Mesenchymal stem cell (in vitro differentiated cells and primary cell): ENCODE measurements around the gene CHMP4A.
A peak's percentile ranks its signal among the peaks of the same experiment; 100 is the strongest.

Experiments
- DNase-seq: peaks from one replicate; pipeline ENCODE4 v3.0.0-alpha.2; 2013
- H2AFZ ChIP-seq: one replicate; pipeline ENCODE4 v1.6.1; 2013; ENCODE audit warnings: low read depth, mild to moderate bottlenecking, control low read depth, inconsistent platforms, low read length, moderate library complexity
- H2AK5ac ChIP-seq: 2 replicates; pipeline ENCODE4 v1.6.1; 2013; ENCODE audit warnings: low read length, moderate library complexity, mild to moderate bottlenecking, inconsistent platforms; ENCODE audit not compliant: severe bottlenecking
- H2BK120ac ChIP-seq: one replicate; pipeline ENCODE4 v1.6.1; 2013; ENCODE audit warnings: low read depth, mild to moderate bottlenecking, inconsistent platforms, low read length, moderate library complexity
- H2BK12ac ChIP-seq, 2 experiments: one replicate each; pipeline ENCODE4 v1.6.1; 2013; ENCODE audit warnings: inconsistent platforms in 2 of 2, low read length in 2 of 2, mild to moderate bottlenecking in 2 of 2, moderate library complexity in 2 of 2, control low read depth in 1 of 2
- H2BK15ac ChIP-seq: one replicate; pipeline ENCODE4 v1.6.1; 2013; ENCODE audit warnings: mild to moderate bottlenecking, low read depth, inconsistent platforms; ENCODE audit not compliant: poor library complexity, severe bottlenecking
- H2BK5ac ChIP-seq: 2 replicates; pipeline ENCODE4 v1.6.1; 2013; ENCODE audit warnings: low read depth, mild to moderate bottlenecking, low read length, control low read depth, inconsistent platforms; ENCODE audit not compliant: poor library complexity, severe bottlenecking
- H3K14ac ChIP-seq, 2 experiments: one replicate each; pipeline ENCODE4 v1.6.1; 2013; ENCODE audit warnings: inconsistent platforms in 2 of 2, low read length in 2 of 2, control low read depth in 1 of 2, mild to moderate bottlenecking in 1 of 2, moderate library complexity in 1 of 2
- H3K18ac ChIP-seq, 2 experiments: one replicate each; pipeline ENCODE4 v1.6.1; 2013; ENCODE audit warnings: inconsistent platforms in 2 of 2, low read length in 2 of 2, control low read depth in 1 of 2, low read depth in 1 of 2, mild to moderate bottlenecking in 1 of 2
- H3K23ac ChIP-seq, 2 experiments: one replicate each; pipeline ENCODE4 v1.6.1; 2013; ENCODE audit warnings: inconsistent platforms in 2 of 2, low read length in 2 of 2, mild to moderate bottlenecking in 2 of 2, moderate library complexity in 2 of 2, control low read depth in 1 of 2
- H3K27ac ChIP-seq: 2 replicates; pipeline ENCODE4 v1.5.1; 2013; ENCODE audit warnings: mild to moderate bottlenecking, moderate library complexity, low read length, control low read depth, inconsistent platforms; ENCODE audit not compliant: poor library complexity, severe bottlenecking
- H3K27me3 ChIP-seq, 2 experiments: 2 replicates each; pipeline versions ENCODE4 v1.6.1 to v1.7.0; 2013; ENCODE audit warnings: low read length in 2 of 2, mild to moderate bottlenecking in 2 of 2, moderate library complexity in 2 of 2, control low read depth in 1 of 2, inconsistent platforms in 1 of 2; ENCODE audit not compliant: control insufficient read depth in 1 of 2, insufficient read depth in 1 of 2
- H3K36me3 ChIP-seq, 2 experiments: 2 replicates each; pipeline versions ENCODE4 v1.6.1 to v1.7.0; 2013; ENCODE audit warnings: low read length in 2 of 2, control low read depth in 1 of 2, inconsistent platforms in 1 of 2, low read depth in 1 of 2, mild to moderate bottlenecking in 1 of 2; ENCODE audit not compliant: insufficient read depth in 2 of 2, control insufficient read depth in 1 of 2
- H3K4ac ChIP-seq, 2 experiments: one replicate each; pipeline ENCODE4 v1.6.1; 2013; ENCODE audit warnings: inconsistent platforms in 2 of 2, low read length in 2 of 2, mild to moderate bottlenecking in 2 of 2, moderate library complexity in 2 of 2, control low read depth in 1 of 2, low read depth in 1 of 2
- H3K4me1 ChIP-seq: 2 replicates; pipeline ENCODE4 v1.6.1; 2013; ENCODE audit warnings: low read depth, low read length, control low read depth; ENCODE audit not compliant: control insufficient read depth, insufficient read depth
- H3K4me2 ChIP-seq: 2 replicates; pipeline ENCODE4 v1.6.1; 2013; ENCODE audit warnings: low read length, mild to moderate bottlenecking, inconsistent platforms; ENCODE audit not compliant: poor library complexity, severe bottlenecking
- H3K4me3 ChIP-seq, 2 experiments: 2 replicates each; pipeline versions ENCODE4 v1.5.1 to v1.7.0; 2013; ENCODE audit warnings: low read length in 2 of 2, mild to moderate bottlenecking in 2 of 2, control low read depth in 1 of 2, low read depth in 1 of 2; ENCODE audit not compliant: insufficient read depth in 1 of 2
- H3K79me1 ChIP-seq: replicated peaks from 2 replicates; pipeline ENCODE4 v1.6.1; 2013; ENCODE audit warnings: mild to moderate bottlenecking, control low read depth, low read length, inconsistent platforms; ENCODE audit not compliant: poor library complexity, severe bottlenecking
- H3K9ac ChIP-seq: 2 replicates; pipeline ENCODE4 v1.7.0; 2013; ENCODE audit warnings: mild to moderate bottlenecking, low read length, moderate library complexity
- H3K9me3 ChIP-seq: 2 replicates; pipeline ENCODE4 v1.7.0; 2013; ENCODE audit warnings: mild to moderate bottlenecking, low read length; ENCODE audit not compliant: control insufficient read depth
- H4K8ac ChIP-seq: one replicate; pipeline ENCODE4 v1.6.1; 2013; ENCODE audit warnings: inconsistent platforms, mild to moderate bottlenecking, low read length, moderate library complexity
- H4K91ac ChIP-seq: one replicate; pipeline ENCODE4 v1.6.1; 2013; ENCODE audit warnings: mild to moderate bottlenecking, low read length, inconsistent platforms
- WGBS: methylation state at CpG from one replicate; pipeline ENCODE4 v1.1.7; 2013; ENCODE audit warnings: mixed read lengths; 5-methylcytosine and 5-hydroxymethylcytosine counted together

Gene CHMP4A

DNA sequence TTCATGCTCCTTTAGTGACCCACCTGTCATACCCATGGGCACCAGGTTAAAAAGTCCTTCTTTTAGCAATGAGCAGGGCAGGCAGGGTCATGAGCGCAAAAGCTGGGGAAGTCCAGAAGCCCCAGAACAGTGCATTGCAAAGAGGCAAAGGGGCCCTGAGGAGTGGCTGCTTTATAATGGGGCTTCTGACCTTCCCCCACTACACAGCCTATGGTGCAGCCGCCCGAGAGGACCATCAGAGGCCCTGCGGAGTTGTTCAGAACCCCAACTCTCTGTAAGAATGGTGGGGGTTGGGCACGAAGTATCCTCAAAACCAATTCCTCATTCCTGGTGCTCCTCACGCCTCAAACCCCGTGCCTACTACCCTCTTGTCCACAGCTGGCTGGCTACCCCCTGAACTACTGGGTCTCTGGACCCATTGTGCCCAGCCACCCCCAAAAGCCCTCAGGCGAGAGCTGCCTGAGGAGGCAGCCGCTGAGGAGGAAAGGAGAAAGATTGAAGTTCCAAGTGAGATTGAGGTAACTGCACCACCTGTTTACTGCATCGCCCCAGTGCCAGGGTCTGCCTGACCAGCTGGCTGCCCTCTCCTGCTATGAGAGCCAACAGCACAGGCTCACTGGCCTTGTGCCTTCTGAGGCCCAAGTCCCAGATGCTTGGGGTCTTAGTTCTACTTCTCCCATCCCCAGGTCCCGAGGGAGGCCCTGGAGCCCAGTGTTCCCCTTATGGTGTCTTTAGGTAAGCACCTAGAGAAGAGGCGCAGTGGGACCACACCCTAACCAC lies 34.7 kb downstream of the CHMP4A start:
- Histone ChIP-seq H3K4me3 (no peak overlapping the region), H3K4me1 (peaks cover 16% of the 10 kb centered on the region), H3K4ac (no peak overlapping the region), H3K9ac (peak overlapping the region; percentile 83), H3K36me3 (peaks cover 80 to 94% of the 10 kb centered on the region in 2 experiments), H3K79me1 (peaks cover 21% of the 10 kb centered on the region), H2BK15ac (no peak overlapping the region), H2AK5ac (no peak overlapping the region), H3K9me3 (no peaks in the 10 kb centered on the region), H3K14ac (no peak overlapping the region), H3K27ac (no peak overlapping the region), H2BK120ac (no peak overlapping the region), H3K4me2 (no peak overlapping the region), H2AFZ (no peak overlapping the region), H3K27me3 (no peaks in the 10 kb centered on the region), H3K23ac (no peak overlapping the region), H2BK5ac (no peak overlapping the region), H4K91ac (no peak overlapping the region), H2BK12ac (no peak overlapping the region), H3K18ac (no peak overlapping the region), H4K8ac (no peak overlapping the region)
- 87% methylated on average over 10 of the region's 12 CpGs for whole genome bisulfite sequencing
- no peak for DNase-seq

DNA sequence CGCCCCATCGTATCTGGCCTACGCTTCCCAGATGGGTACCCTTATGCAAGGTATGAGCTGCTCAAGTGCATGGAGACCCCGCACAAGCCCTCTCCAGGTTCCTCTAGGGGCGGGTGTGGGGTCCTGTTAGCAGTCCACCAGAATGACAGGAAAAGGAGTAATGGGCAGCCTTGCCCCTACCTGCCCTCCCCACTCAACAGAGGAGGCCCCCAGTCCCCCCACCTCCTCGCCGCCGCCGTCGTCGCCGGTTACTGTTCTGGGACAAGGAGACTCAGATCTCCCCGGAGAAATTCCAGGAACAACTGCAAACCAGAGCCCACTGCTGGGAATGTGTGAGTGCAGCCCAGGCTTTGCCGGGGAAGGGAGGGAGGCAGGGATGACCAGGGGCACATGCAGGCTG lies 35.4 kb downstream of the CHMP4A start:
- peaks cover 20% of the 10 kb centered on the region for H3K79me1 ChIP-seq
- no peak overlapping the region for H3K4me3 ChIP-seq
- no peaks in the 10 kb centered on the region for H3K27me3 ChIP-seq
- H3K4ac ChIP-seq, result no peak overlapping the region
- H3K4me2 ChIP-seq, result no peak overlapping the region
- no peak overlapping the region for H3K18ac ChIP-seq
- H4K91ac ChIP-seq, result no peak overlapping the region
- no peak overlapping the region for H2BK5ac ChIP-seq
- no peak overlapping the region for H3K23ac ChIP-seq
- H3K36me3 ChIP-seq, result peaks cover 80 to 94% of the 10 kb centered on the region in 2 experiments
- H3K4me1 ChIP-seq, result peaks cover 16% of the 10 kb centered on the region
- H3K9me3 ChIP-seq, result no peaks in the 10 kb centered on the region
- DNase-seq, result no peak
- no peak overlapping the region for H3K14ac ChIP-seq
- no peak overlapping the region for H2AFZ ChIP-seq
- WGBS, result 96% methylated on average over 14 of the region's 14 CpGs
- H4K8ac ChIP-seq, result no peak overlapping the region
- H2BK120ac ChIP-seq, result no peak overlapping the region
- H3K9ac ChIP-seq, result no peak overlapping the region
- H3K27ac ChIP-seq, result no peak overlapping the region
- H2AK5ac ChIP-seq, result no peak overlapping the region
- H2BK15ac ChIP-seq, result no peak overlapping the region
- no peak overlapping the region for H2BK12ac ChIP-seq

DNA sequence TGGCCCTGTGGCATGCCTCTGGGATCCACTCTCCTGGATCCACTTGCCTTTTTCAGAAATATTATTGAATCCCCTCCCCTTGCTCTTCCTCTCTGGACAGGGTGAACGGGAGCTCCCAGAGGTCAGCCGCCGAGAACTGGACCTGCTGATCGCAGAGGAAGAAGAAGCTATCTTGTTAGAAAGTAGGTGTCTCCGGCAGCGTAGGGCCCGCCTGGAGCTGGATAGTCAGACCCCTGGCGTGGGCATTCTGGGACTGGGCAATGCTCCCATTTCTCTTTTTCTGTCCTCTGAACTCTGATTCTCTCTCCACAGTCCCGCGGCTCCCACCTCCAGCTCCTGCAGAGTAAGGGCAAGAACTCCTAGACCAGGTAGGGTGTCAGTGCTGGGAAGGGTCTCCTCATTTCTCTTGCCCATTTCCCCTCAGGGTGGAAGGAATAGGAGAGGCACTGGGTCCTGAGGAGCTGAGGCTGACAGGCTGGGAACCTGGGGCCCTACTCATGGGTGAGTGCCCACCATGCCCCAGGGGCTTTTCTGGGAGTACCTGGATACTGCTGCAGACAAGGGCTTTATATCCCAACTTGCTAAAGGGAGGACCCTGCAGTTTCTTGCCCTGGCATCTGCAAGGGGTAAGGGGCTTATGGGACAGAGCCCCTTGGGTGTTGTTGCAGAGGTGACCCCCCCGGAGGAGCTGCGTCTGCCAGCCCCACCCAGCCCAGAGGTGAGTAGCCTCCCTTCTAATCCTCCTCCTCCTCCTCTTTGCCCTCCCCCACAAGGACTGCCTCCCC lies 36.1 kb downstream of the CHMP4A start:
- H3K9me3 ChIP-seq, result no peaks in the 10 kb centered on the region
- no peak overlapping the region for H2AFZ ChIP-seq
- H3K4me1 ChIP-seq, result peaks cover 16% of the 10 kb centered on the region
- no peak overlapping the region for H3K27ac ChIP-seq
- H3K4me2 ChIP-seq, result no peak overlapping the region
- no peak overlapping the region for H3K18ac ChIP-seq
- H3K9ac ChIP-seq, result no peak overlapping the region
- H2BK5ac ChIP-seq, result no peak overlapping the region
- no peak overlapping the region for H3K23ac ChIP-seq
- H3K27me3 ChIP-seq, result no peaks in the 10 kb centered on the region
- peaks cover 80 to 94% of the 10 kb centered on the region in 2 experiments for H3K36me3 ChIP-seq
- H4K91ac ChIP-seq, result no peak overlapping the region
- 90% methylated on average over 10 of the region's 12 CpGs for WGBS
- no peak overlapping the region for H4K8ac ChIP-seq
- H3K14ac ChIP-seq, result no peak overlapping the region
- H3K4me3 ChIP-seq, result no peak overlapping the region
- DNase-seq, result no peak
- H2AK5ac ChIP-seq, result no peak overlapping the region
- H3K4ac ChIP-seq, result no peak overlapping the region
- H2BK12ac ChIP-seq, result no peak overlapping the region
- H2BK15ac ChIP-seq, result no peak overlapping the region
- peaks cover 14% of the 10 kb centered on the region for H3K79me1 ChIP-seq
- H2BK120ac ChIP-seq, result no peak overlapping the region

DNA sequence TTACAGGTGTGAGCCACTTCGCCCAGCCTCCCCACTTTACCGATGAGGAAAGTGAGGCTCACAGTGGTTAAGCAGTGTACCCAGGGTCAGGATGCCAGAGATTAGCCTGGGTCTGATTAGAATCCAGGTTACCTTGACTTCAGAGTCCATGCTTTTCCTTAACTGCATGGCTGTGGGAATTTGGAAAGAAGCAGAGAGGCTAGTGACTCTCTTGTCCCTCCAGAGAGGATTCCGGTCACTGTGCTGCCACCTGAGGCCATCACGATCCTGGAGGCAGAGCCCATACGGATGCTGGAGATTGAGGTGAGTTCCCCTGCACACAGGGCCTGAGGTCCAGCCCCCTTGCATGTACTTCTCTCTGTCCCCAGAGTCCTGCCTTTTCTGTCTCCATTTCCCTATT lies 36.7 kb downstream of the CHMP4A start:
- Histone ChIP-seq H2BK15ac (no peak overlapping the region), H3K9me3 (no peaks in the 10 kb centered on the region)
- 97% methylated on average over 5 of the region's 5 CpGs for WGBS

More for the DNA sequence above, 36.7 kb downstream of the CHMP4A start:
- Histone ChIP-seq H3K4ac (no peak overlapping the region), H3K18ac (no peak overlapping the region), H3K4me2 (no peak overlapping the region), H4K91ac (no peak overlapping the region), H3K4me1 (peaks cover 16% of the 10 kb centered on the region), H3K23ac (no peak overlapping the region), H3K9ac (no peak overlapping the region), H2BK120ac (no peak overlapping the region), H2BK12ac (no peak overlapping the region), H3K4me3 (no peak overlapping the region), H3K36me3 (peaks cover 80 to 91% of the 10 kb centered on the region in 2 experiments), H2AFZ (no peak overlapping the region), H2BK5ac (no peak overlapping the region), H3K27me3 (no peaks in the 10 kb centered on the region), H2AK5ac (no peak overlapping the region), H3K27ac (no peak overlapping the region), H4K8ac (no peak overlapping the region), H3K79me1 (peaks cover 14% of the 10 kb centered on the region), H3K14ac (no peak overlapping the region)
- no peak for DNase-seq
